ENCODE measurements around the gene LIN7B.

The LIN7B gene

GRCh38 chr19:49097453-49098288 is 16.5 kb upstream of the LIN7B start:
- FAIRE-seq: peak; percentile 97

GRCh38 chr19:49098795-49099194 is 15.4 kb upstream of the LIN7B start:
- no peak for FAIRE-seq

- FAIRE-seq: no peak
These were observed 13.0 kb upstream of the LIN7B start for GRCh38 chr19:49101160-49101559.

GRCh38 chr19:49102303-49102702 is 11.9 kb upstream of the LIN7B start:
- FAIRE-seq: no peak

- no peak for FAIRE-seq
These were observed 10.7 kb upstream of the LIN7B start for GRCh38 chr19:49103331-49104085.

GRCh38 chr19:49104229-49104864 is 9.8 kb upstream of the LIN7B start:
- FAIRE-seq: no peak

- FAIRE-seq: no peak
These were observed 7.5 kb upstream of the LIN7B start for GRCh38 chr19:49106648-49107135.

GRCh38 chr19:49107625-49108459 is 6.3 kb upstream of the LIN7B start:
- no peak for FAIRE-seq

- FAIRE-seq: no peak
These were observed 5.1 kb upstream of the LIN7B start for GRCh38 chr19:49109051-49109450.

GRCh38 chr19:49109569-49110233 is 4.5 kb upstream of the LIN7B start:
- FAIRE-seq: no peak

GRCh38 chr19:49110567-49110966 is 3.6 kb upstream of the LIN7B start:
- FAIRE-seq: no peak

GRCh38 chr19:49111218-49111998 is 2.8 kb upstream of the LIN7B start:
- FAIRE-seq: peak; percentile 33

- FAIRE-seq: no peak
These were observed 627 bp downstream of the LIN7B start for GRCh38 chr19:49114630-49115363.

- FAIRE-seq: no peak
These were observed 2.4 kb downstream of the LIN7B start for GRCh38 chr19:49116544-49116943.

- no peak for FAIRE-seq
These were observed 3.8 kb downstream of the LIN7B start for GRCh38 chr19:49117677-49118564.

- peak; percentile 85 for FAIRE-seq
These were observed 4.6 kb downstream of the LIN7B start, which contains the start of gene C19orf73 for GRCh38 chr19:49118565-49119410. Gene C19orf73, minus strand, starts transcription at chr19:49119143. Its CDS starts 121 bp downstream, at chr19:49119022.

GRCh38 chr19:49119411-49120324 is 5.5 kb downstream of the LIN7B start, which contains the start of gene PPFIA3:
Gene PPFIA3, plus strand, starts transcription at chr19:49119544. Its CDS starts 8,330 bp downstream, at chr19:49127874.
- no peak for FAIRE-seq
